ENCODE results near the gene SLC7A14.

- TF ChIP-seq CTCF (conservative IDR thresholded peaks at IDR 0.05; ENCODE audit: low read depth, low read length) (no peak), EZH2 (IDR thresholded peaks at IDR 0.05; ENCODE audit: low read length, unreplicated experiment) (no peak)
These were observed 47.7 kb upstream of the SLC7A14 start for GRCh38 chr3:170633573-170633972.

All from PC-3 (cell line).